Raji (cell line): ENCODE data around the gene ELFN1.

Experiments used
- POLR2A ChIP-seq: IDR thresholded peaks from 2 replicates; pipeline ENCODE4 v1.6.1; 2011; ENCODE audit warnings: low read depth, low read length, control low read depth; ENCODE audit not compliant: insufficient read depth

ELFN1 gene

GRCh38 chr7:1666823-1667565, 3.1 kb upstream of the ELFN1 start:
- no peak for TF ChIP-seq POLR2A

GRCh38 chr7:1667566-1668395, 2.3 kb upstream of the ELFN1 start:
- no peak for TF ChIP-seq POLR2A

GRCh38 chr7:1668396-1669063, 1.5 kb upstream of the ELFN1 start:
- no peak for TF ChIP-seq POLR2A

- no peak for TF ChIP-seq POLR2A
Observed at GRCh38 chr7:1669064-1669951, 769 bp upstream of the ELFN1 start.

GRCh38 chr7:1670894-1671593, 967 bp downstream of the ELFN1 start:
- TF ChIP-seq POLR2A, result no peak

- TF ChIP-seq POLR2A, result no peak
Observed at GRCh38 chr7:1671594-1672451, 1.7 kb downstream of the ELFN1 start.

GRCh38 chr7:1672851-1673486, 2.9 kb downstream of the ELFN1 start:
- TF ChIP-seq POLR2A, result no peak

GRCh38 chr7:1673581-1674118, 3.6 kb downstream of the ELFN1 start:
- TF ChIP-seq POLR2A, result no peak

GRCh38 chr7:1674161-1675035, 4.3 kb downstream of the ELFN1 start:
- TF ChIP-seq POLR2A, result no peak

GRCh38 chr7:1675036-1675671, 5.1 kb downstream of the ELFN1 start:
- TF ChIP-seq POLR2A, result no peak
